ENCODE measurements around the gene GNB5.

- no peak for TF ChIP-seq CTCF (CRISPR knock-in tag; IDR thresholded peaks at IDR 0.05)
- no peak for TF ChIP-seq U2AF2 (IDR thresholded peaks at IDR 0.05; ENCODE audit: low read depth, low read length)
- TF ChIP-seq FOXM1 (CRISPR knock-in tag; IDR thresholded peaks at IDR 0.05), result no peak
- no peak for TF ChIP-seq ZC3H4 (CRISPR knock-in tag; IDR thresholded peaks at IDR 0.05; ENCODE audit: borderline replicate concordance)
- TF ChIP-seq, protein P1, sequence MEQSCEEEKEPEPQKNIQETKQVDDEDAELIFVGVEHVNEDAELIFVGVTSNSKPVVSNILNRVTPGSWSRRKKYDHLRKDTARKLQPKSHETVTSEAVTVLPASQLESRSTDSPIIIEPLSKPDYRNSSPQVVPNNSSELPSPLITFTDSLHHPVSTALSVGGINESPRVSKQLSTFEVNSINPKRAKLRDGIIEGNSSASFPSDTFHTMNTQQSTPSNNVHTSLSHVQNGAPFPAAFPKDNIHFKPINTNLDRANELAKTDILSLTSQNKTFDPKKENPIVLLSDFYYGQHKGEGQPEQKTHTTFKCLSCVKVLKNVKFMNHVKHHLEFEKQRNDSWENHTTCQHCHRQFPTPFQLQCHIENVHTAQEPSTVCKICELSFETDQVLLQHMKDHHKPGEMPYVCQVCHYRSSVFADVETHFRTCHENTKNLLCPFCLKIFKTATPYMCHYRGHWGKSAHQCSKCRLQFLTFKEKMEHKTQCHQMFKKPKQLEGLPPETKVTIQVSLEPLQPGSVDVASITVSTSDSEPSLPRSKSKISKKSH (CRISPR knock-in tag; IDR thresholded peaks at IDR 0.05; ENCODE audit: borderline replicate concordance), result no peak
- no peak for TF ChIP-seq ZBTB7A (CRISPR knock-in tag; IDR thresholded peaks at IDR 0.05)
Measured at GRCh38 chr15:52230073-52230472, 38.9 kb upstream of the GNB5 start.

Measured in HepG2 (cell line).